ENCODE data around the gene OR10G3. TPM values are rescaled to one million over a fixed set of nuclear protein-coding genes. Genes with fewer than 3 reads are reported as not detected.

Gene OR10G3
- total RNA-seq, 2 donors from 2014 or later: not detected

- Histone ChIP-seq H3K4me3 (ENCODE audit: low read length) (peak overlapping the region; percentile 99), H3K27me3 (ENCODE audit: control insufficient read depth, insufficient read depth, low read length, poor library complexity, severe bottlenecking) (no peaks in the 10 kb centered on the region), H3K4me1 (ENCODE audit: control insufficient read depth, insufficient read depth, low read length) (peaks cover 15% of the 10 kb centered on the region), H3K9me3 (ENCODE audit: control insufficient read depth, low read length) (no peaks in the 10 kb centered on the region), H3K9ac (ENCODE audit: extremely low read depth, low read length, poor library complexity, severe bottlenecking) (peak overlapping the region; percentile 85), H3K27ac (ENCODE audit: low read depth, low read length) (peak overlapping the region; percentile 98), H3K36me3 (ENCODE audit: control insufficient read depth, insufficient read depth, low read length) (no peaks in the 10 kb centered on the region)
- H3K36me3 Mint-ChIP-seq (ENCODE audit: low read depth): peaks cover 7% of the 10 kb centered on the region
- peak overlapping the region; percentile 90 for H3K4me3 Mint-ChIP-seq
- peak overlapping the region; percentile 95 for H3K27ac Mint-ChIP-seq
- H3K9me3 Mint-ChIP-seq: no peaks in the 10 kb centered on the region
- WGBS, 2 experiments (ENCODE audit: insufficient coverage in 1 of 2, insufficient read length in 1 of 2): 0 to 3% methylated on average over 1 to 5 of the region's 6 CpGs
- DNase-seq: no peak
- peaks cover 46% of the 10 kb centered on the region for H3K4me1 Mint-ChIP-seq
- no peaks in the 10 kb centered on the region for H3K27me3 Mint-ChIP-seq (ENCODE audit: insufficient read depth)
- TF ChIP-seq CTCF (conservative IDR thresholded peaks at IDR 0.05): no peak
Observed at GRCh38 chr14:21535545-21536417, 44.1 kb downstream of the OR10G3 start.

GRCh38 chr14:21534576-21534975 is 45.3 kb downstream of the OR10G3 start:
- Histone ChIP-seq H3K27ac (ENCODE audit: low read depth, low read length) (peak overlapping the region; percentile 73), H3K4me1 (ENCODE audit: control insufficient read depth, insufficient read depth, low read length) (peaks cover 13% of the 10 kb centered on the region), H3K36me3 (ENCODE audit: control insufficient read depth, insufficient read depth, low read length) (no peaks in the 10 kb centered on the region), H3K27me3 (ENCODE audit: control insufficient read depth, insufficient read depth, low read length, poor library complexity, severe bottlenecking) (no peaks in the 10 kb centered on the region), H3K9me3 (ENCODE audit: control insufficient read depth, low read length) (no peaks in the 10 kb centered on the region), H3K4me3 (ENCODE audit: low read length) (peak overlapping the region; percentile 99), H3K9ac (ENCODE audit: extremely low read depth, low read length, poor library complexity, severe bottlenecking) (peak overlapping the region; percentile 48)
- TF ChIP-seq CTCF (conservative IDR thresholded peaks at IDR 0.05): no peak
- Mint-ChIP-seq H3K27ac (peak overlapping the region; percentile 93), H3K9me3 (no peaks in the 10 kb centered on the region), H3K4me1 (peaks cover 46% of the 10 kb centered on the region), H3K4me3 (peak overlapping the region; percentile 90), H3K36me3 (ENCODE audit: low read depth) (peaks cover 7% of the 10 kb centered on the region), H3K27me3 (ENCODE audit: insufficient read depth) (no peaks in the 10 kb centered on the region)
- peak; percentile 85 for DNase-seq
- WGBS, 2 experiments (ENCODE audit: insufficient coverage in 1 of 2, insufficient read length in 1 of 2): 0 to 7% methylated on average over 2 to 4 of the region's 4 CpGs

GRCh38 chr14:21533294-21533693 is 46.6 kb downstream of the OR10G3 start:
- H3K4me3 ChIP-seq (ENCODE audit: low read length): no peak overlapping the region
- peak overlapping the region; percentile 42 for H3K27ac Mint-ChIP-seq

More at GRCh38 chr14:21533294-21533693, 46.6 kb downstream of the OR10G3 start:
- Histone ChIP-seq H3K4me1 (ENCODE audit: control insufficient read depth, insufficient read depth, low read length) (peaks cover 15% of the 10 kb centered on the region), H3K9me3 (ENCODE audit: control insufficient read depth, low read length) (no peaks in the 10 kb centered on the region), H3K27ac (ENCODE audit: low read depth, low read length) (no peak overlapping the region), H3K36me3 (ENCODE audit: control insufficient read depth, insufficient read depth, low read length) (no peaks in the 10 kb centered on the region), H3K27me3 (ENCODE audit: control insufficient read depth, insufficient read depth, low read length, poor library complexity, severe bottlenecking) (no peaks in the 10 kb centered on the region), H3K9ac (ENCODE audit: extremely low read depth, low read length, poor library complexity, severe bottlenecking) (no peak overlapping the region)
- no peak for TF ChIP-seq CTCF (conservative IDR thresholded peaks at IDR 0.05)
- Mint-ChIP-seq H3K27me3 (ENCODE audit: insufficient read depth) (no peaks in the 10 kb centered on the region), H3K36me3 (ENCODE audit: low read depth) (peaks cover 7% of the 10 kb centered on the region), H3K9me3 (no peaks in the 10 kb centered on the region), H3K4me3 (no peak overlapping the region), H3K4me1 (peaks cover 44% of the 10 kb centered on the region)
- DNase-seq: no peak
